Lower lobe of right lung (tissue), 2 donors: Measurements from ENCODE around the gene SPINK8. TPM values are rescaled to one million over a fixed set of nuclear protein-coding genes. Genes with fewer than 3 reads are reported as not detected.

Source experiments
- ATAC-seq, 2 donors: fragments of 200-7000 bp; cut with Tn5 transposase; one replicate each; pipeline ENCODE4 v1.9.1; 2020 to 2022; ENCODE audit warnings: mild to moderate bottlenecking in 2 of 2, moderate library complexity in 2 of 2
- DNase-seq: peaks from one replicate; pipeline ENCODE4 v3.0.0-alpha.2; 2020
- H3K27ac ChIP-seq: fragments of 200-600 bp; one replicate; pipeline ENCODE4 v1.8.0; 2022
- H3K27me3 ChIP-seq: fragments of 200-600 bp; one replicate; pipeline ENCODE4 v1.8.0; 2022; ENCODE audit warnings: low read depth
- H3K36me3 ChIP-seq: fragments of 200-600 bp; one replicate; pipeline ENCODE4 v1.8.0; 2022; ENCODE audit warnings: mild to moderate bottlenecking
- H3K4me1 ChIP-seq: fragments of 200-600 bp; one replicate; pipeline ENCODE4 v1.8.0; 2022
- H3K4me3 ChIP-seq: fragments of 200-600 bp; one replicate; pipeline ENCODE4 v1.8.0; 2022; ENCODE audit warnings: mild to moderate bottlenecking
- H3K9me3 ChIP-seq: fragments of 200-600 bp; one replicate; pipeline ENCODE4 v1.8.0; 2022
- CTCF ChIP-seq: fragments of 200-600 bp; IDR thresholded peaks from one replicate; pipeline ENCODE4 v1.8.0; 2022; ENCODE audit warnings: antibody characterized with exemption, mild to moderate bottlenecking
- intact Hi-C: fragments of 100-400 bp; cut with DNase I; formaldehyde crosslinking; loops from one replicate; pipeline ENCODE4 v1.11.0; 2022
- total RNA-seq: library from RNA; stranded (reverse); fragmentation: NEBNext Ultra II Directional; extraction: Animal tissue kit (Norgen Biotek cat#: 25700); gene quantifications from one replicate; pipeline ENCODE4 v1.2.1, GENCODE V29; 2021
- donor health status: DM: no; HTN: yes; CAD: no; lungs with severe emphysema.

The SPINK8 gene
- total RNA-seq, 1 donor from 2014 or later: not detected

- ATAC-seq (no peak), DNase-seq (no peak)
- intact Hi-C loops: no loop called here
- H3K27ac ChIP-seq: no peak overlapping the region
- H3K27me3 ChIP-seq: no peaks in the 10 kb centered on the region
- H3K4me1 ChIP-seq: no peaks in the 10 kb centered on the region
- TF ChIP-seq CTCF: no peak
- no peak overlapping the region for H3K4me3 ChIP-seq
- no peaks in the 10 kb centered on the region for H3K9me3 ChIP-seq
- no peaks in the 10 kb centered on the region for H3K36me3 ChIP-seq
These were observed 19.1 kb upstream of the SPINK8 start for GRCh38 chr3:48352546-48352945.

GRCh38 chr3:48347500-48347899, 14.0 kb upstream of the SPINK8 start:
- Histone ChIP-seq H3K27ac (no peak overlapping the region), H3K27me3 (no peaks in the 10 kb centered on the region), H3K4me1 (no peaks in the 10 kb centered on the region), H3K36me3 (no peaks in the 10 kb centered on the region), H3K9me3 (no peaks in the 10 kb centered on the region), H3K4me3 (no peak overlapping the region)
- no peak for ATAC-seq
- intact Hi-C loops: no loop called here
- DNase-seq: no peak
- TF ChIP-seq CTCF: no peak

- TF ChIP-seq CTCF: no peak
- DNase-seq: no peak
- Histone ChIP-seq H3K27ac (no peak overlapping the region), H3K4me3 (no peak overlapping the region), H3K36me3 (no peaks in the 10 kb centered on the region), H3K27me3 (no peaks in the 10 kb centered on the region), H3K4me1 (no peaks in the 10 kb centered on the region), H3K9me3 (no peaks in the 10 kb centered on the region)
- ATAC-seq: no peak
- intact Hi-C loops: no loop called here
These were observed 12.6 kb upstream of the SPINK8 start for GRCh38 chr3:48345946-48346572.

- no peak for DNase-seq
- no peaks in the 10 kb centered on the region for H3K9me3 ChIP-seq
- no peak overlapping the region for H3K27ac ChIP-seq
- no peak for ATAC-seq
- intact Hi-C loops: no loop called here
- no peaks in the 10 kb centered on the region for H3K36me3 ChIP-seq
- no peak overlapping the region for H3K4me3 ChIP-seq
- no peak for TF ChIP-seq CTCF
- no peaks in the 10 kb centered on the region for H3K4me1 ChIP-seq
- no peaks in the 10 kb centered on the region for H3K27me3 ChIP-seq
These were observed 11.5 kb upstream of the SPINK8 start for GRCh38 chr3:48344867-48345507.

- intact Hi-C loops: no loop called here
- no peak for DNase-seq
- H3K27me3 ChIP-seq: no peaks in the 10 kb centered on the region
- H3K36me3 ChIP-seq: no peaks in the 10 kb centered on the region
- H3K4me1 ChIP-seq: no peaks in the 10 kb centered on the region
- no peak overlapping the region for H3K27ac ChIP-seq
- ATAC-seq: no peak
- no peak for TF ChIP-seq CTCF
- H3K4me3 ChIP-seq: no peak overlapping the region
- H3K9me3 ChIP-seq: no peaks in the 10 kb centered on the region
These were observed 10.0 kb upstream of the SPINK8 start for GRCh38 chr3:48343432-48343831.
